Neural cell (in vitro differentiated cells): Measurements from ENCODE around the gene LMOD1. TPM values are rescaled to one million over a fixed set of nuclear protein-coding genes. Genes with fewer than 3 reads are reported as not detected.

ENCODE experiments used
- H2AFZ ChIP-seq: fragments of 200-600, 300-800 bp; sonication (generic), shearing (Covaris generic); 2 replicates; pipeline ENCODE4 v1.6.0; 2014; ENCODE audit warnings: low read depth, mild to moderate bottlenecking, antibody characterized with exemption, low read length, moderate library complexity
- H3F3A ChIP-seq: fragments of 200-600 bp; shearing (Covaris generic); 2 replicates; pipeline ENCODE4 v1.6.1; 2016; ENCODE audit warnings: mild to moderate bottlenecking, moderate library complexity, mixed read lengths, antibody characterized with exemption, low read length; ENCODE audit not compliant: insufficient read depth, poor library complexity, severe bottlenecking
- H3K27ac ChIP-seq: fragments of 200-600, 300-800 bp; sonication (generic), shearing (Covaris generic); 2 replicates; pipeline ENCODE4 v1.5.1; 2014; ENCODE audit warnings: mild to moderate bottlenecking, low read length, moderate library complexity
- H3K27me3 ChIP-seq: fragments of 300-800, 200-600 bp; sonication (generic), shearing (Covaris generic); 2 replicates; pipeline ENCODE4 v1.6.0; 2014; ENCODE audit warnings: mild to moderate bottlenecking, low read depth, low read length, moderate library complexity; ENCODE audit not compliant: insufficient read depth
- H3K36me3 ChIP-seq: fragments of 300-800, 200-600 bp; sonication (generic), shearing (Covaris generic); 2 replicates; pipeline ENCODE4 v1.5.1; 2014; ENCODE audit warnings: mild to moderate bottlenecking, antibody characterized with exemption, low read length, moderate library complexity; ENCODE audit not compliant: insufficient read depth
- H3K4me2 ChIP-seq: fragments of 300-800, 200-600 bp; sonication (generic), shearing (Covaris generic); 2 replicates; pipeline ENCODE4 v1.6.0; 2014; ENCODE audit warnings: mild to moderate bottlenecking, low read length
- H3K4me3 ChIP-seq: fragments of 300-800, 200-600 bp; sonication (generic), shearing (Covaris generic); 2 replicates; pipeline ENCODE4 v1.5.1; 2014; ENCODE audit warnings: mild to moderate bottlenecking, low read length, moderate library complexity
- H3K79me2 ChIP-seq: fragments of 200-600 bp; shearing (Covaris generic); replicated peaks from 2 replicates; pipeline ENCODE4 v1.6.0; 2014; ENCODE audit warnings: mild to moderate bottlenecking, low read length, moderate library complexity; ENCODE audit not compliant: insufficient read depth
- H3K9ac ChIP-seq: fragments of 300-800, 200-600 bp; sonication (generic), shearing (Covaris generic); 2 replicates; pipeline ENCODE4 v1.6.1; 2016; ENCODE audit warnings: mild to moderate bottlenecking, low read length, mixed read lengths
- H3K9me2 ChIP-seq: fragments of 200-600 bp; shearing (Covaris generic); 2 replicates; pipeline ENCODE4 v1.6.1; 2016; ENCODE audit warnings: mild to moderate bottlenecking, low read length, mixed read lengths; ENCODE audit not compliant: insufficient read depth
- H3K9me3 ChIP-seq: fragments of 200-600, 300-800 bp; sonication (generic), shearing (Covaris generic); 2 replicates; pipeline ENCODE4 v1.6.1; 2016; ENCODE audit warnings: mild to moderate bottlenecking, mixed run types, low read length, moderate library complexity, mixed read lengths
- H4K20me1 ChIP-seq: fragments of 200-600 bp; shearing (Covaris generic); 2 replicates; pipeline ENCODE4 v1.6.1; 2016; ENCODE audit warnings: mild to moderate bottlenecking, mixed run types; ENCODE audit not compliant: insufficient read depth
- CTCF ChIP-seq: fragments of 450-650 bp; IDR thresholded peaks from 2 replicates; pipeline ENCODE4 v1.5.1; 2014; ENCODE audit warnings: antibody characterized with exemption, mild to moderate bottlenecking, moderate library complexity; ENCODE audit not compliant: poor library complexity, severe bottlenecking
- EP300 ChIP-seq: fragments of 450-650 bp; conservative IDR thresholded peaks from 2 replicates; pipeline ENCODE4 v1.6.1; 2014; ENCODE audit warnings: antibody characterized with exemption, mild to moderate bottlenecking, moderate library complexity; ENCODE audit not compliant: poor library complexity, severe bottlenecking
- EZH2 ChIP-seq: fragments of 200-600, 300-800 bp; shearing (Covaris generic), sonication (generic); IDR thresholded peaks from 2 replicates; pipeline ENCODE4 v1.6.1; 2014; ENCODE audit warnings: antibody characterized with exemption, low read length, borderline replicate concordance, mild to moderate bottlenecking; ENCODE audit not compliant: insufficient read depth, poor library complexity, severe bottlenecking
- MXI1 ChIP-seq: fragments of 450-650 bp; conservative IDR thresholded peaks from 2 replicates; pipeline ENCODE4 v1.6.1; 2014; ENCODE audit warnings: antibody characterized with exemption, mild to moderate bottlenecking; ENCODE audit not compliant: poor library complexity, severe bottlenecking
- POLR2AphosphoS5 ChIP-seq: IDR thresholded peaks from 2 replicates; pipeline ENCODE4 v1.6.1; 2012
- RAD21 ChIP-seq: fragments of 450-650 bp; conservative IDR thresholded peaks from 2 replicates; pipeline ENCODE4 v1.6.1; 2014; ENCODE audit warnings: antibody characterized with exemption, mild to moderate bottlenecking, moderate library complexity
- REST ChIP-seq: IDR thresholded peaks from 2 replicates; pipeline ENCODE4 v1.6.1; 2012; ENCODE audit warnings: borderline replicate concordance
- SMC3 ChIP-seq: fragments of 450-650 bp; conservative IDR thresholded peaks from 2 replicates; pipeline ENCODE4 v1.6.1; 2014; ENCODE audit warnings: antibody characterized with exemption, mild to moderate bottlenecking, moderate library complexity; ENCODE audit not compliant: poor library complexity
- TAF1 ChIP-seq: IDR thresholded peaks from 2 replicates; pipeline ENCODE4 v1.6.1; 2012; ENCODE audit warnings: low read depth
- polyA plus RNA-seq: library from polyadenylated mRNA; depleted of rRNA; stranded (reverse); fragments of >200 nt; gene quantifications from 2 replicates; pipeline ENCODE4 v1.2.3, GENCODE V29; 2014

The LMOD1 gene
- polyA plus RNA-seq, 1 donor from 2014 or later = not detected

- no peak overlapping the region for H3K4me2 ChIP-seq
- no peaks in the 10 kb centered on the region for H3F3A ChIP-seq
- H3K27ac ChIP-seq = no peak overlapping the region
- H3K9me3 ChIP-seq = no peaks in the 10 kb centered on the region
- no peaks in the 10 kb centered on the region for H3K36me3 ChIP-seq
- peaks cover 32% of the 10 kb centered on the region for H3K27me3 ChIP-seq
- TF ChIP-seq EP300 = no peak
- no peak for TF ChIP-seq MXI1
- no peak for TF ChIP-seq TAF1
- TF ChIP-seq POLR2AphosphoS5 = no peak
- TF ChIP-seq REST = no peak
- TF ChIP-seq CTCF = no peak
- TF ChIP-seq EZH2 = no peak
- H3K9ac ChIP-seq = no peak overlapping the region
- no peaks in the 10 kb centered on the region for H3K9me2 ChIP-seq
- H3K4me3 ChIP-seq = no peak overlapping the region
- no peaks in the 10 kb centered on the region for H3K79me2 ChIP-seq
- H4K20me1 ChIP-seq = no peaks in the 10 kb centered on the region
- no peak overlapping the region for H2AFZ ChIP-seq
These were observed 1.3 kb upstream of the LMOD1 start for GRCh38 chr1:201947697-201948008.

- Histone ChIP-seq H3K9ac (no peak overlapping the region), H3K36me3 (no peaks in the 10 kb centered on the region), H3K27me3 (peaks cover 32% of the 10 kb centered on the region), H3K4me3 (peak overlapping the region; percentile 57), H3K79me2 (no peaks in the 10 kb centered on the region), H4K20me1 (no peaks in the 10 kb centered on the region), H3F3A (no peaks in the 10 kb centered on the region), H3K4me2 (no peak overlapping the region), H2AFZ (no peak overlapping the region), H3K9me2 (no peaks in the 10 kb centered on the region), H3K9me3 (no peaks in the 10 kb centered on the region), H3K27ac (no peak overlapping the region)
- TF ChIP-seq CTCF = no peak
- TF ChIP-seq EP300 = no peak
- no peak for TF ChIP-seq MXI1
- no peak for TF ChIP-seq SMC3
- no peak for TF ChIP-seq REST
- no peak for TF ChIP-seq RAD21
These were observed 505 bp downstream of the LMOD1 start for GRCh38 chr1:201945863-201946223.
